WTC11 (cell line): Measurements from ENCODE around the gene CNTNAP2. TPM values are rescaled to one million over a fixed set of nuclear protein-coding genes. Genes with fewer than 3 reads are reported as not detected.

Experiments used
- ATAC-seq: fragments of 200-7000 bp; cut with Tn5 transposase; 2 replicates; pipeline ENCODE4 v1.10.0; 2021; ENCODE audit warnings: mild to moderate bottlenecking, moderate library complexity
- CTCF ChIA-PET: fragments of 300-600 bp; sonication (Branson Sonifier 250); formaldehyde crosslinking; loops from one replicate; lab custom pipeline; 2021; ENCODE audit warnings: antibody characterized with exemption; lab: Charles Lee
- POLR2A ChIA-PET: fragments of 350-600 bp; sonication (Branson Sonifier 250); formaldehyde crosslinking; loops from one replicate; lab custom pipeline; 2021; ENCODE audit warnings: antibody characterized with exemption; lab: Charles Lee
- DNase-seq: peaks from one replicate; pipeline ENCODE4 v3.0.0; 2021; ENCODE audit warnings: low spot score
- H3K27ac Mint-ChIP-seq: 2 replicates; pipeline ENCODE4 v1.8.0; 2021; ENCODE audit warnings: mixed read lengths
- H3K27me3 Mint-ChIP-seq: 2 replicates; pipeline ENCODE4 v1.8.0; 2021; ENCODE audit warnings: low read depth, mild to moderate bottlenecking, moderate library complexity, mixed read lengths
- H3K36me3 Mint-ChIP-seq: 2 replicates; pipeline ENCODE4 v1.8.0; 2021; ENCODE audit warnings: mixed read lengths
- H3K4me1 Mint-ChIP-seq: 2 replicates; pipeline ENCODE4 v1.8.0; 2022; ENCODE audit warnings: mixed read lengths
- H3K4me3 Mint-ChIP-seq: 2 replicates; pipeline ENCODE4 v1.8.0; 2021; ENCODE audit warnings: mild to moderate bottlenecking, moderate library complexity, mixed read lengths
- H3K9me3 Mint-ChIP-seq: 2 replicates; pipeline ENCODE4 v1.8.0; 2021; ENCODE audit warnings: mixed read lengths
- CBFB ChIP-seq: sonication (generic); formaldehyde crosslinking; IDR thresholded peaks from 2 replicates; pipeline ENCODE4 v1.8.1; 2022; ENCODE audit warnings: mild to moderate bottlenecking, low read depth, missing genetic modification reagents
- CREB1 ChIP-seq: sonication (generic); formaldehyde crosslinking; IDR thresholded peaks from 2 replicates; pipeline ENCODE4 v1.8.0; 2023; ENCODE audit warnings: mild to moderate bottlenecking, missing genetic modification reagents
- EMX1 ChIP-seq: fragments of 250-450 bp; sonication (Bioruptor Pico); IDR thresholded peaks from 2 replicates; pipeline ENCODE4 v1.8.0; 2021; ENCODE audit warnings: mild to moderate bottlenecking
- ETV6 ChIP-seq: sonication (generic); formaldehyde crosslinking; IDR thresholded peaks from 2 replicates; pipeline ENCODE4 v1.8.1; 2022; ENCODE audit warnings: mild to moderate bottlenecking, missing genetic modification reagents
- FOXK1 ChIP-seq: sonication (generic); formaldehyde crosslinking; IDR thresholded peaks from 2 replicates; pipeline ENCODE4 v1.8.0; 2022; ENCODE audit warnings: mild to moderate bottlenecking, moderate library complexity, missing genetic modification reagents
- GRHL2 ChIP-seq: fragments of 250-450 bp; sonication (Bioruptor Pico); IDR thresholded peaks from 2 replicates; pipeline ENCODE4 v1.8.0; 2022; ENCODE audit warnings: mild to moderate bottlenecking, moderate library complexity; ENCODE audit not compliant: insufficient replicate concordance, severe bottlenecking
- KAT7 ChIP-seq: sonication (generic); formaldehyde crosslinking; IDR thresholded peaks from 2 replicates; pipeline ENCODE4 v1.8.1; 2023; ENCODE audit warnings: missing genetic modification reagents, mild to moderate bottlenecking, borderline replicate concordance
- RELA ChIP-seq: sonication (generic); formaldehyde crosslinking; IDR thresholded peaks from 2 replicates; pipeline ENCODE4 v1.8.1; 2022; ENCODE audit warnings: missing genetic modification reagents, mild to moderate bottlenecking, borderline replicate concordance
- RORB ChIP-seq: fragments of 250-450 bp; sonication (Bioruptor Pico); IDR thresholded peaks from 2 replicates; pipeline ENCODE4 v1.9.0; 2021; ENCODE audit warnings: mild to moderate bottlenecking
- TCF7 ChIP-seq: sonication (generic); formaldehyde crosslinking; IDR thresholded peaks from 2 replicates; pipeline ENCODE4 v1.8.0; 2022; ENCODE audit warnings: mild to moderate bottlenecking, low read depth, missing genetic modification reagents, moderate library complexity
- TEAD1 ChIP-seq: sonication (generic); formaldehyde crosslinking; IDR thresholded peaks from 2 replicates; pipeline ENCODE4 v1.8.0; 2022; ENCODE audit warnings: mild to moderate bottlenecking, missing genetic modification reagents
- TP53 ChIP-seq: sonication (generic); formaldehyde crosslinking; IDR thresholded peaks from 2 replicates; pipeline ENCODE4 v1.8.1; 2023; ENCODE audit warnings: mild to moderate bottlenecking, missing genetic modification reagents
- ZBTB21 ChIP-seq: sonication (generic); formaldehyde crosslinking; IDR thresholded peaks from 2 replicates; pipeline ENCODE4 v1.8.1; 2023; ENCODE audit warnings: mild to moderate bottlenecking, missing genetic modification reagents, borderline replicate concordance
- ZNF232 ChIP-seq: sonication (generic); formaldehyde crosslinking; IDR thresholded peaks from 2 replicates; pipeline ENCODE4 v1.8.0; 2022; ENCODE audit warnings: mild to moderate bottlenecking, missing genetic modification reagents
- ZNF416 ChIP-seq: fragments of 250-450 bp; sonication (Bioruptor Pico); IDR thresholded peaks from 2 replicates; pipeline ENCODE4 v1.9.0; 2021; ENCODE audit warnings: mild to moderate bottlenecking, inconsistent platforms
- ZNF671 ChIP-seq: fragments of 250-450 bp; sonication (Bioruptor Pico); IDR thresholded peaks from 2 replicates; pipeline ENCODE4 v1.8.0; 2021; ENCODE audit warnings: mild to moderate bottlenecking
- total RNA-seq: library from RNA; stranded (reverse); gene quantifications from 3 replicates; pipeline ENCODE4 v1.2.3, GENCODE V29; 2021
- TF ChIP-seq, protein P1 (sequence below): sonication (generic); formaldehyde crosslinking; IDR thresholded peaks from 2 replicates; pipeline ENCODE4 v1.8.0; 2023; ENCODE audit warnings: missing genetic modification reagents, mild to moderate bottlenecking, borderline replicate concordance
- TF ChIP-seq, protein P2 (sequence below): fragments of 250-450 bp; sonication (Bioruptor Pico); IDR thresholded peaks from 2 replicates; pipeline ENCODE4 v1.9.0; 2021; ENCODE audit warnings: moderate library complexity, mild to moderate bottlenecking, inconsistent platforms, borderline replicate concordance
- TF ChIP-seq, protein P3 (sequence below): sonication (generic); formaldehyde crosslinking; IDR thresholded peaks from 2 replicates; pipeline ENCODE4 v1.8.0; 2022; ENCODE audit warnings: mild to moderate bottlenecking, missing genetic modification reagents
- TF ChIP-seq, protein P4 (sequence below): sonication (generic); formaldehyde crosslinking; IDR thresholded peaks from 2 replicates; pipeline ENCODE4 v1.8.1; 2023; ENCODE audit warnings: mild to moderate bottlenecking, missing genetic modification reagents, borderline replicate concordance
- TF ChIP-seq, protein P5 (sequence below): fragments of 250-450 bp; sonication (Bioruptor Pico); IDR thresholded peaks from 2 replicates; pipeline ENCODE4 v1.8.0; 2021; ENCODE audit warnings: mild to moderate bottlenecking
- TF ChIP-seq, protein P6 (sequence below): sonication (generic); formaldehyde crosslinking; IDR thresholded peaks from 2 replicates; pipeline ENCODE4 v1.8.1; 2023; ENCODE audit warnings: mild to moderate bottlenecking, missing genetic modification reagents, moderate library complexity
- TF ChIP-seq, protein P7 (sequence below): sonication (generic); formaldehyde crosslinking; IDR thresholded peaks from 2 replicates; pipeline ENCODE4 v1.8.1; 2023; ENCODE audit warnings: mild to moderate bottlenecking, missing genetic modification reagents, moderate library complexity

The CNTNAP2 gene
- total RNA-seq, 1 experiment from 2014 or later: 63.8 TPM

DNA sequence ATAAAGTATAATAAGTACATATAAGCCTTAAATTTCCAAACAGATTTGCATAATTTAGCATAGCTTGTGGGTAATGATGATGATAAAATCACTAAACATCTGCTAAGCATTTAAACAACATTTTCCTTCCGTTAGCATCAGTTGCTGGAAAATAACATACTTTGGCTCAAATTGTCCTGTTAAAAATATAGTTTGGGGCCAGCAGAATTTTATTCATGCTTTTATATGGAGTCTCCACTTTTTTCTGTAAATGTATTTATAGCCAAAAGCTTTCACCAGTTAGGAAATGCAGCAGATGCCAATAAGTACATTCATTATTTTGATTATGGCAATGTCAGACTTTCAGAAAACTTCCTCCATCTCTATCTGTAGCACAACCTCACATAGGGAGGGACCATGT is 107.2 kb downstream of the CNTNAP2 start (continued):
- TF ChIP-seq, protein P1, sequence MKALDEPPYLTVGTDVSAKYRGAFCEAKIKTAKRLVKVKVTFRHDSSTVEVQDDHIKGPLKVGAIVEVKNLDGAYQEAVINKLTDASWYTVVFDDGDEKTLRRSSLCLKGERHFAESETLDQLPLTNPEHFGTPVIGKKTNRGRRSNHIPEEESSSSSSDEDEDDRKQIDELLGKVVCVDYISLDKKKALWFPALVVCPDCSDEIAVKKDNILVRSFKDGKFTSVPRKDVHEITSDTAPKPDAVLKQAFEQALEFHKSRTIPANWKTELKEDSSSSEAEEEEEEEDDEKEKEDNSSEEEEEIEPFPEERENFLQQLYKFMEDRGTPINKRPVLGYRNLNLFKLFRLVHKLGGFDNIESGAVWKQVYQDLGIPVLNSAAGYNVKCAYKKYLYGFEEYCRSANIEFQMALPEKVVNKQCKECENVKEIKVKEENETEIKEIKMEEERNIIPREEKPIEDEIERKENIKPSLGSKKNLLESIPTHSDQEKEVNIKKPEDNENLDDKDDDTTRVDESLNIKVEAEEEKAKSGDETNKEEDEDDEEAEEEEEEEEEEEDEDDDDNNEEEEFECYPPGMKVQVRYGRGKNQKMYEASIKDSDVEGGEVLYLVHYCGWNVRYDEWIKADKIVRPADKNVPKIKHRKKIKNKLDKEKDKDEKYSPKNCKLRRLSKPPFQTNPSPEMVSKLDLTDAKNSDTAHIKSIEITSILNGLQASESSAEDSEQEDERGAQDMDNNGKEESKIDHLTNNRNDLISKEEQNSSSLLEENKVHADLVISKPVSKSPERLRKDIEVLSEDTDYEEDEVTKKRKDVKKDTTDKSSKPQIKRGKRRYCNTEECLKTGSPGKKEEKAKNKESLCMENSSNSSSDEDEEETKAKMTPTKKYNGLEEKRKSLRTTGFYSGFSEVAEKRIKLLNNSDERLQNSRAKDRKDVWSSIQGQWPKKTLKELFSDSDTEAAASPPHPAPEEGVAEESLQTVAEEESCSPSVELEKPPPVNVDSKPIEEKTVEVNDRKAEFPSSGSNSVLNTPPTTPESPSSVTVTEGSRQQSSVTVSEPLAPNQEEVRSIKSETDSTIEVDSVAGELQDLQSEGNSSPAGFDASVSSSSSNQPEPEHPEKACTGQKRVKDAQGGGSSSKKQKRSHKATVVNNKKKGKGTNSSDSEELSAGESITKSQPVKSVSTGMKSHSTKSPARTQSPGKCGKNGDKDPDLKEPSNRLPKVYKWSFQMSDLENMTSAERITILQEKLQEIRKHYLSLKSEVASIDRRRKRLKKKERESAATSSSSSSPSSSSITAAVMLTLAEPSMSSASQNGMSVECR (CRISPR knock-in tag): no peak
- no peak for TF ChIP-seq RELA (CRISPR knock-in tag)
- TF ChIP-seq ZNF232 (CRISPR knock-in tag): no peak
- TF ChIP-seq, protein P2, sequence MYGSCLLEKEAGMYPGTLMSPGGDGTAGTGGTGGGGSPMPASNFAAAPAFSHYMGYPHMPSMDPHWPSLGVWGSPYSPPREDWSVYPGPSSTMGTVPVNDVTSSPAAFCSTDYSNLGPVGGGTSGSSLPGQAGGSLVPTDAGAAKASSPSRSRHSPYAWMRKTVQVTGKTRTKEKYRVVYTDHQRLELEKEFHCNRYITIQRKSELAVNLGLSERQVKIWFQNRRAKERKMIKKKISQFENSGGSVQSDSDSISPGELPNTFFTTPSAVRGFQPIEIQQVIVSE: no peak
- TF ChIP-seq RORB (CRISPR knock-in tag): no peak

DNA sequence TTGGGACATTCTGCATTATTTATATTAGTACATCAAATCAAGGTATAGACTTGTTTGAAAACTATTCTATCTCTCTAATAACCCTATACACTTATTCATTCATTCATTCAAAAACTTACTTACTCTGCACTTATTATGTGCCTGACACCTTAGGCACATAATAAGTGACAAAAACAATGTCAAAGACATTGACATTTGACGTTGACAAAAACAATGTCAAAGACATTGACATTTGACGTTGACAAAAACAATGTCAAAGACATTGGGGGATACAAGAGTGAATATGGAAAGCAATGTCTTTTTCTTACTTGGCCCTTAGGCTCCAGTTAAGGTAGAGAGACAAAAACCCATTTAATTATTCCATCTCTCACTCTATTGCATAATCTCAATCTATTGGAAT is 116.0 kb downstream of the CNTNAP2 start:
- Mint-ChIP-seq H3K4me1 (peaks cover 44% of the 10 kb centered on the region), H3K27me3 (no peaks in the 10 kb centered on the region), H3K27ac (no peak overlapping the region), H3K4me3 (no peak overlapping the region), H3K9me3 (no peaks in the 10 kb centered on the region), H3K36me3 (peaks cover 34% of the 10 kb centered on the region)
- no peak for DNase-seq
- POLR2A ChIA-PET: no interaction called here
- CTCF ChIA-PET: no interaction called here
- no peak for ATAC-seq
- TF ChIP-seq ZBTB21 (CRISPR knock-in tag) (no peak), RELA (CRISPR knock-in tag) (no peak), CBFB (CRISPR knock-in tag) (no peak), EMX1 (CRISPR knock-in tag) (no peak), FOXK1 (CRISPR knock-in tag) (no peak), KAT7 (CRISPR knock-in tag) (no peak), ZNF671 (CRISPR knock-in tag) (no peak), GRHL2 (no peak), TP53 (CRISPR knock-in tag) (no peak), ZNF416 (CRISPR knock-in tag) (no peak), TCF7 (CRISPR knock-in tag) (no peak), TEAD1 (CRISPR knock-in tag) (no peak)
- TF ChIP-seq, protein P3, sequence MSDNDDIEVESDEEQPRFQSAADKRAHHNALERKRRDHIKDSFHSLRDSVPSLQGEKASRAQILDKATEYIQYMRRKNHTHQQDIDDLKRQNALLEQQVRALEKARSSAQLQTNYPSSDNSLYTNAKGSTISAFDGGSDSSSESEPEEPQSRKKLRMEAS: no peak
- TF ChIP-seq, all 79 proteins: peak for 0

DNA sequence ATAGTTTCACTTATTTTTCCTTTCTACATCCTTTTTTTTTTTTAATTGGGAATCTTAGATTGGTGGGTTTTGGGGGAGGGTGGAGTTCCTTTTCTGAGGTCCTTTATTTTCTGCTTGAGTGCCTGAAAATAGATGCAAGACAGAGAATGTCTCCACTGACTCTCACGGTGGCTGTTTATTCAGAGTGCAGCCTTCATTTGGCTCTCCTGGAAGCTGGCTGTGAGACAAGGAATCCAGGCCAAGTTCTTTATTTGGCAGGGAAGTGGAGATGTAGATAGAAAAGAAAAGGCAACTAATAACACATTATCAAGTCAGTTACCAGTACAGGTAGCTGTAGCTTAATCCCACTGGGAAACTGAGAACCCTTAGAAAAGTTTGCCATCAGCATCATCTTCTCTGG is 118.6 kb downstream of the CNTNAP2 start:
- peak overlapping the region; percentile 78 for H3K27ac Mint-ChIP-seq
- ChIA-PET POLR2A (no interaction called here), CTCF (interaction anchor here (0.7 kb wide), 1 partner anchor 106 kb away, joined by 3 read pairs; no protein-coding TSS in a partner anchor)
- no peaks in the 10 kb centered on the region for H3K9me3 Mint-ChIP-seq
- no peaks in the 10 kb centered on the region for H3K27me3 Mint-ChIP-seq
- DNase-seq: no peak
- peaks cover 39% of the 10 kb centered on the region for H3K4me1 Mint-ChIP-seq
- no peak overlapping the region for H3K4me3 Mint-ChIP-seq
- H3K36me3 Mint-ChIP-seq: peaks cover 46% of the 10 kb centered on the region
- no peak; the same call in 1 of the 2 replicates for ATAC-seq
- TF ChIP-seq TCF7 (CRISPR knock-in tag) (no peak), ETV6 (no peak), CREB1 (CRISPR knock-in tag) (no peak), ZNF416 (CRISPR knock-in tag) (no peak)
- TF ChIP-seq, protein P4, sequence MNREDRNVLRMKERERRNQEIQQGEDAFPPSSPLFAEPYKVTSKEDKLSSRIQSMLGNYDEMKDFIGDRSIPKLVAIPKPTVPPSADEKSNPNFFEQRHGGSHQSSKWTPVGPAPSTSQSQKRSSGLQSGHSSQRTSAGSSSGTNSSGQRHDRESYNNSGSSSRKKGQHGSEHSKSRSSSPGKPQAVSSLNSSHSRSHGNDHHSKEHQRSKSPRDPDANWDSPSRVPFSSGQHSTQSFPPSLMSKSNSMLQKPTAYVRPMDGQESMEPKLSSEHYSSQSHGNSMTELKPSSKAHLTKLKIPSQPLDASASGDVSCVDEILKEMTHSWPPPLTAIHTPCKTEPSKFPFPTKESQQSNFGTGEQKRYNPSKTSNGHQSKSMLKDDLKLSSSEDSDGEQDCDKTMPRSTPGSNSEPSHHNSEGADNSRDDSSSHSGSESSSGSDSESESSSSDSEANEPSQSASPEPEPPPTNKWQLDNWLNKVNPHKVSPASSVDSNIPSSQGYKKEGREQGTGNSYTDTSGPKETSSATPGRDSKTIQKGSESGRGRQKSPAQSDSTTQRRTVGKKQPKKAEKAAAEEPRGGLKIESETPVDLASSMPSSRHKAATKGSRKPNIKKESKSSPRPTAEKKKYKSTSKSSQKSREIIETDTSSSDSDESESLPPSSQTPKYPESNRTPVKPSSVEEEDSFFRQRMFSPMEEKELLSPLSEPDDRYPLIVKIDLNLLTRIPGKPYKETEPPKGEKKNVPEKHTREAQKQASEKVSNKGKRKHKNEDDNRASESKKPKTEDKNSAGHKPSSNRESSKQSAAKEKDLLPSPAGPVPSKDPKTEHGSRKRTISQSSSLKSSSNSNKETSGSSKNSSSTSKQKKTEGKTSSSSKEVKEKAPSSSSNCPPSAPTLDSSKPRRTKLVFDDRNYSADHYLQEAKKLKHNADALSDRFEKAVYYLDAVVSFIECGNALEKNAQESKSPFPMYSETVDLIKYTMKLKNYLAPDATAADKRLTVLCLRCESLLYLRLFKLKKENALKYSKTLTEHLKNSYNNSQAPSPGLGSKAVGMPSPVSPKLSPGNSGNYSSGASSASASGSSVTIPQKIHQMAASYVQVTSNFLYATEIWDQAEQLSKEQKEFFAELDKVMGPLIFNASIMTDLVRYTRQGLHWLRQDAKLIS: no peak
- TF ChIP-seq, protein P5, sequence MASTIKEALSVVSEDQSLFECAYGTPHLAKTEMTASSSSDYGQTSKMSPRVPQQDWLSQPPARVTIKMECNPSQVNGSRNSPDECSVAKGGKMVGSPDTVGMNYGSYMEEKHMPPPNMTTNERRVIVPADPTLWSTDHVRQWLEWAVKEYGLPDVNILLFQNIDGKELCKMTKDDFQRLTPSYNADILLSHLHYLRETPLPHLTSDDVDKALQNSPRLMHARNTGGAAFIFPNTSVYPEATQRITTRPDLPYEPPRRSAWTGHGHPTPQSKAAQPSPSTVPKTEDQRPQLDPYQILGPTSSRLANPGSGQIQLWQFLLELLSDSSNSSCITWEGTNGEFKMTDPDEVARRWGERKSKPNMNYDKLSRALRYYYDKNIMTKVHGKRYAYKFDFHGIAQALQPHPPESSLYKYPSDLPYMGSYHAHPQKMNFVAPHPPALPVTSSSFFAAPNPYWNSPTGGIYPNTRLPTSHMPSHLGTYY (CRISPR knock-in tag): no peak
- TF ChIP-seq, protein P6, sequence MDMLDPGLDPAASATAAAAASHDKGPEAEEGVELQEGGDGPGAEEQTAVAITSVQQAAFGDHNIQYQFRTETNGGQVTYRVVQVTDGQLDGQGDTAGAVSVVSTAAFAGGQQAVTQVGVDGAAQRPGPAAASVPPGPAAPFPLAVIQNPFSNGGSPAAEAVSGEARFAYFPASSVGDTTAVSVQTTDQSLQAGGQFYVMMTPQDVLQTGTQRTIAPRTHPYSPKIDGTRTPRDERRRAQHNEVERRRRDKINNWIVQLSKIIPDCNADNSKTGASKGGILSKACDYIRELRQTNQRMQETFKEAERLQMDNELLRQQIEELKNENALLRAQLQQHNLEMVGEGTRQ (CRISPR knock-in tag): no peak
- TF ChIP-seq, protein P7, sequence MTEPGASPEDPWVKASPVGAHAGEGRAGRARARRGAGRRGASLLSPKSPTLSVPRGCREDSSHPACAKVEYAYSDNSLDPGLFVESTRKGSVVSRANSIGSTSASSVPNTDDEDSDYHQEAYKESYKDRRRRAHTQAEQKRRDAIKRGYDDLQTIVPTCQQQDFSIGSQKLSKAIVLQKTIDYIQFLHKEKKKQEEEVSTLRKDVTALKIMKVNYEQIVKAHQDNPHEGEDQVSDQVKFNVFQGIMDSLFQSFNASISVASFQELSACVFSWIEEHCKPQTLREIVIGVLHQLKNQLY (CRISPR knock-in tag): no peak
